H1 (cell line): ENCODE data around the gene CNR2. TPM values are rescaled to one million over a fixed set of nuclear protein-coding genes. Genes with fewer than 3 reads are reported as not detected.

Experiments used
- CTCF ChIA-PET: fragments of 300-600 bp; sonication (Branson Sonifier 250); formaldehyde crosslinking; loops from one replicate; lab custom pipeline; 2021; ENCODE audit not compliant: partially characterized antibody; lab: Charles Lee
- POLR2A ChIA-PET: fragments of 300-600 bp; sonication (Branson Sonifier 250); formaldehyde crosslinking; loops from one replicate; lab custom pipeline; 2021; ENCODE audit warnings: inconsistent platforms; ENCODE audit not compliant: partially characterized antibody; lab: Charles Lee
- DNase-seq, 2 experiments: peaks; one replicate each; pipeline versions ENCODE4 v3.0.0 to v3.0.0-alpha.2; 2010 to 2022; ENCODE audit warnings: low spot score in 2 of 2, low read depth in 1 of 2, mixed read lengths in 1 of 2
- FAIRE-seq: peaks from 2 replicates; lab custom pipeline; 2011; peaks lifted over from hg19 to GRCh38; lab: Jason Lieb, UNC
- H2AFZ ChIP-seq: 2 replicates; pipeline ENCODE4 v1.8.1; 2012; ENCODE audit warnings: low read length, inconsistent platforms
- H2AK5ac ChIP-seq: 2 replicates; pipeline ENCODE4 v1.6.1; 2013; ENCODE audit warnings: low read depth, low read length
- H2BK120ac ChIP-seq: replicated peaks from 2 replicates; pipeline ENCODE3; 2013; ENCODE audit warnings: low read depth, low read length, inconsistent platforms
- H2BK12ac ChIP-seq: 2 replicates; pipeline ENCODE4 v1.6.1; 2013; ENCODE audit warnings: low read depth, low read length
- H2BK15ac ChIP-seq: 2 replicates; pipeline ENCODE4 v1.6.1; 2013; ENCODE audit warnings: low read length
- H2BK20ac ChIP-seq: 2 replicates; pipeline ENCODE4 v1.6.1; 2013; ENCODE audit warnings: low read length
- H2BK5ac ChIP-seq: 2 replicates; pipeline ENCODE4 v1.6.1; 2013; ENCODE audit warnings: low read depth, low read length
- H3K14ac ChIP-seq: 2 replicates; pipeline ENCODE4 v1.6.1; 2013; ENCODE audit warnings: inconsistent platforms; ENCODE audit not compliant: insufficient read length
- H3K18ac ChIP-seq: 2 replicates; pipeline ENCODE4 v1.6.1; 2013; ENCODE audit warnings: low read length; ENCODE audit errors: extremely low read depth
- H3K23ac ChIP-seq: 2 replicates; pipeline ENCODE4 v1.6.1; 2013; ENCODE audit warnings: inconsistent platforms; ENCODE audit not compliant: insufficient read length
- H3K23me2 ChIP-seq: 2 replicates; pipeline ENCODE4 v1.6.1; 2013; ENCODE audit warnings: low read depth, low read length
- H3K27ac ChIP-seq: 2 replicates; pipeline ENCODE4 v1.6.1; 2011; ENCODE audit warnings: low read depth, low read length, inconsistent platforms
- H3K27me3 ChIP-seq, 4 experiments: replicated peaks in 1 of 4; 1 replicate in 1 of 4; 2 replicates in 3 of 4; pipeline versions ENCODE4 v1.6.1 to v1.8.1; 2011 to 2013; ENCODE audit warnings: low read length in 3 of 4, mild to moderate bottlenecking in 3 of 4, inconsistent platforms in 2 of 4, mixed read lengths in 2 of 4, moderate library complexity in 1 of 4; ENCODE audit not compliant: control insufficient read depth in 3 of 4, insufficient read depth in 3 of 4; ENCODE audit errors: extremely low read depth in 1 of 4
- H3K36me3 ChIP-seq, 4 experiments: 2 replicates each; pipeline versions ENCODE4 v1.6.1 to v1.8.1; 2011 to 2013; ENCODE audit warnings: mild to moderate bottlenecking in 4 of 4, low read length in 3 of 4, moderate library complexity in 2 of 4, control low read depth in 1 of 4, inconsistent platforms in 1 of 4; ENCODE audit not compliant: insufficient read depth in 4 of 4, control insufficient read depth in 2 of 4
- H3K4ac ChIP-seq: replicated peaks from 2 replicates; pipeline ENCODE3; 2013; ENCODE audit warnings: low read length, low read depth, mixed read lengths, inconsistent platforms; ENCODE audit not compliant: insufficient read length
- H3K4me1 ChIP-seq, 4 experiments: replicated peaks in 1 of 4; 1 replicate in 1 of 4; 2 replicates in 3 of 4; pipeline versions ENCODE4 v1.6.1 to v1.8.1; 2011 to 2013; ENCODE audit warnings: low read length in 3 of 4, inconsistent platforms in 2 of 4, mixed read lengths in 1 of 4; ENCODE audit not compliant: insufficient read depth in 4 of 4, control insufficient read depth in 3 of 4
- H3K4me2 ChIP-seq, 2 experiments: 2 replicates each; pipeline versions ENCODE4 v1.6.1 to v1.8.1; 2011 to 2013; ENCODE audit warnings: low read depth in 2 of 2, low read length in 2 of 2, control low read depth in 1 of 2, inconsistent platforms in 1 of 2, mild to moderate bottlenecking in 1 of 2; ENCODE audit not compliant: insufficient read depth in 1 of 2
- H3K4me3 ChIP-seq, 4 experiments: fragments of 200-600, 300-600 bp in 1 of 4; sonication (generic), shearing (Covaris generic), sonication (Bioruptor Twin) in 1 of 4; 2 replicates each; pipeline versions ENCODE4 v1.5.1 to v1.8.1; 2011 to 2016; ENCODE audit warnings: low read length in 4 of 4, low read depth in 3 of 4, control low read depth in 2 of 4, inconsistent platforms in 2 of 4, mild to moderate bottlenecking in 2 of 4, mixed read lengths in 1 of 4, moderate library complexity in 1 of 4; ENCODE audit not compliant: insufficient read depth in 2 of 4; ENCODE audit errors: extremely low read depth in 1 of 4
- H3K56ac ChIP-seq: replicated peaks from 2 replicates; pipeline ENCODE3; 2013; ENCODE audit warnings: low read depth, mild to moderate bottlenecking, mixed read lengths, low read length, inconsistent platforms; ENCODE audit not compliant: insufficient read length
- H3K79me1 ChIP-seq: 2 replicates; pipeline ENCODE4 v1.6.1; 2013; ENCODE audit warnings: low read depth, low read length, control low read depth
- H3K79me2 ChIP-seq, 2 experiments: 2 replicates each; pipeline versions ENCODE4 v1.6.1 to v1.8.1; 2012 to 2013; ENCODE audit warnings: low read length in 2 of 2, mild to moderate bottlenecking in 2 of 2, inconsistent platforms in 1 of 2; ENCODE audit not compliant: insufficient read depth in 2 of 2, control insufficient read depth in 1 of 2
- H3K9ac ChIP-seq, 4 experiments: replicated peaks in 1 of 4; 1 replicate in 1 of 4; 2 replicates in 3 of 4; pipeline versions ENCODE4 v1.6.1 to v1.8.1; 2011 to 2013; ENCODE audit warnings: low read depth in 3 of 4, low read length in 3 of 4, control low read depth in 2 of 4, mild to moderate bottlenecking in 2 of 4, moderate library complexity in 2 of 4, inconsistent platforms in 1 of 4; ENCODE audit errors: extremely low read depth in 1 of 4
- H3K9me3 ChIP-seq, 2 experiments: 2 replicates each; pipeline versions ENCODE4 v1.6.1 to v1.8.1; 2012 to 2013; ENCODE audit warnings: mild to moderate bottlenecking in 2 of 2, moderate library complexity in 2 of 2, control low read depth in 1 of 2, inconsistent platforms in 1 of 2, low read depth in 1 of 2, low read length in 1 of 2, mixed read lengths in 1 of 2; ENCODE audit not compliant: insufficient read depth in 2 of 2
- H4K20me1 ChIP-seq, 2 experiments: replicated peaks in 1 of 2; 2 replicates each; pipeline versions ENCODE3 to v1.8.1; 2011 to 2013; ENCODE audit warnings: inconsistent platforms in 2 of 2, low read length in 2 of 2, mild to moderate bottlenecking in 1 of 2; ENCODE audit not compliant: insufficient read depth in 2 of 2, control insufficient read depth in 1 of 2
- H4K5ac ChIP-seq: 2 replicates; pipeline ENCODE4 v1.6.1; 2013; ENCODE audit warnings: low read length, low read depth, mixed read lengths, inconsistent platforms; ENCODE audit not compliant: insufficient read length
- H4K8ac ChIP-seq: 2 replicates; pipeline ENCODE4 v1.8.0; 2013; ENCODE audit warnings: mild to moderate bottlenecking, moderate library complexity, low read length, inconsistent platforms; ENCODE audit not compliant: insufficient read depth; ENCODE audit errors: extremely low read depth
- H4K91ac ChIP-seq: replicated peaks from 2 replicates; pipeline ENCODE3; 2013; ENCODE audit warnings: low read length, mixed read lengths, inconsistent platforms; ENCODE audit not compliant: insufficient read length
- ATF2 ChIP-seq: IDR thresholded peaks from 2 replicates; pipeline ENCODE4 v1.6.1; 2012; ENCODE audit warnings: low read length, inconsistent platforms
- CREB1 ChIP-seq: IDR thresholded peaks from 2 replicates; pipeline ENCODE4 v1.6.1; 2012; ENCODE audit warnings: inconsistent platforms
- GABPA ChIP-seq: IDR thresholded peaks from 2 replicates; pipeline ENCODE4 v1.6.1; 2011; ENCODE audit warnings: mild to moderate bottlenecking, low read length, moderate library complexity, borderline replicate concordance; ENCODE audit not compliant: insufficient read depth
- YY1 ChIP-seq: IDR thresholded peaks from 2 replicates; pipeline ENCODE4 v1.6.1; 2011; ENCODE audit warnings: low read depth, mild to moderate bottlenecking, low read length
- WGBS, 2 experiments: shearing (Covaris generic) in 1 of 2; methylation state at CpG; one replicate each; pipeline versions ENCODE4 v1.1.6 to v1.1.7; 2013 to 2015; ENCODE audit warnings: low lambda C conversion rate in 2 of 2, mixed read lengths in 2 of 2, inconsistent platforms in 1 of 2, low coverage in 1 of 2, missing lambda C conversion rate in 1 of 2; ENCODE audit not compliant: insufficient replicate concordance in 2 of 2, insufficient coverage in 1 of 2, insufficient read length in 1 of 2; ENCODE audit errors: extremely low coverage in 1 of 2, missing lambda C conversion rate in 1 of 2; 5-methylcytosine and 5-hydroxymethylcytosine counted together
- polyA plus RNA-seq, 7 experiments: library from polyadenylated mRNA; depleted of rRNA in 3 of 7; stranded (reverse) in 5 of 7; unstranded in 2 of 7; fragments of >200 nt in 5 of 7; fragments of 200-250 nt in 2 of 7; gene quantifications; 1 replicate in 5 of 7; 2 replicates in 1 of 7; 4 replicates in 1 of 7; pipeline versions ENCODE4 v1.2.1 to v1.2.3, GENCODE V29; 2011 to 2013; ENCODE audit warnings: missing spikeins in 2 of 7, mixed read lengths in 2 of 7
- total RNA-seq: library from RNA; stranded (reverse); fragmentation: NEBNext Ultra II Directional; extraction: Animal tissue kit (Norgen Biotek cat#: 25700); gene quantifications from 2 replicates; pipeline ENCODE4 v1.2.1, GENCODE V29; 2021

The CNR2 gene
- total and polyA plus RNA-seq, 2 of the 8 experiments (the other 6 are each of a cell fraction or from before 2014, with no cell fraction given): not detected

- no peaks in the 10 kb centered on the region for H3K79me1 ChIP-seq
- peaks cover 0 to 6% of the 10 kb centered on the region in 2 experiments; a peak in 1 of 4 replicates for H3K9me3 ChIP-seq
- ChIA-PET POLR2A (interaction anchor here (0.6 to 2.0 kb wide), 6 partner anchors 11 to 165 kb away, joined by 3 to 5 read pairs (median 3); no protein-coding TSS in a partner anchor), CTCF (interaction anchor here (0.7 to 1.8 kb wide), 4 partner anchors 11 to 1119 kb away, joined by 3 to 8 read pairs (median 3); no protein-coding TSS in a partner anchor)
- H2BK12ac ChIP-seq: no peak overlapping the region
- no peaks in the 10 kb centered on the region for H3K23me2 ChIP-seq
- H4K91ac ChIP-seq: no peak overlapping the region
- H3K36me3 ChIP-seq: no peaks in the 10 kb centered on the region; a peak in 1 of 8 replicates
- H2BK5ac ChIP-seq: 0 out of 2 replicates have a peak overlapping the region, but pooled peaks have one; percentile 83
- H3K56ac ChIP-seq: no peak overlapping the region
- no peaks in the 10 kb centered on the region for H3K79me2 ChIP-seq
- no peaks in the 10 kb centered on the region for H3K27me3 ChIP-seq
- no peak overlapping the region for H2AK5ac ChIP-seq
- peak overlapping the region; percentile 78 for H2BK120ac ChIP-seq
- H3K23ac ChIP-seq: no peak overlapping the region
- peaks cover 2 to 8% (median 6%) of the 10 kb centered on the region in 4 experiments; a peak in 6 of 7 replicates for H3K4me1 ChIP-seq
- peak overlapping the region; percentile 86; the same call in 1 of the 2 replicates for H2AFZ ChIP-seq
- H3K27ac ChIP-seq: peak overlapping the region; percentile 27; the same call in 1 of the 2 replicates
- H3K9ac ChIP-seq: no peak overlapping the region
- H2BK20ac ChIP-seq: no peak overlapping the region
- peak overlapping the region; percentile 62 to 74 for H3K4me2 ChIP-seq
- no peak overlapping the region for H4K8ac ChIP-seq
- peak overlapping the region; percentile 72 for H3K18ac ChIP-seq
- H4K5ac ChIP-seq: peak overlapping the region; percentile 89
- TF ChIP-seq GABPA: no peak
- peak; percentile 73 for TF ChIP-seq ATF2
- TF ChIP-seq CREB1: 0 out of 2 replicates have a peak, but pooled peaks have one; percentile 48
- TF ChIP-seq YY1: 0 out of 2 replicates have a peak, but pooled peaks have one; percentile 18
- peak overlapping the region in 2 of 4 experiments; percentile 19 to 36; a peak in 4 of 8 replicates for H3K4me3 ChIP-seq
- H4K20me1 ChIP-seq: no peaks in the 10 kb centered on the region
- H3K14ac ChIP-seq: no peak overlapping the region
- peak; percentile 93 for FAIRE-seq
- DNase-seq: peak in 1 of 2 experiments; percentile 66
- peak overlapping the region; percentile 78 for H3K4ac ChIP-seq
- 26% methylated on average over 6 of the region's 6 CpGs; no CpG with 5 or more reads in 1 of the 2 experiments for WGBS, 2 experiments
- H2BK15ac ChIP-seq: peak overlapping the region; percentile 88
These were observed 23.5 kb upstream of the CNR2 start for GRCh38 chr1:23936481-23937176.
